Right lobe of liver (tissue), 6 donors: Measurements from ENCODE around the gene TNS3. TPM values are rescaled to one million over a fixed set of nuclear protein-coding genes. Genes with fewer than 3 reads are reported as not detected.

Source experiments
- ATAC-seq, 4 donors: fragments of 200-7000 bp; cut with Tn5 transposase; one replicate each; pipeline ENCODE4 v1.9.1; 2020; ENCODE audit warnings: mild to moderate bottlenecking in 4 of 4, moderate library complexity in 4 of 4
- DNase-seq, 3 donors: peaks; one replicate each; pipeline ENCODE4 v3.0.0-alpha.2; 2020
- H3K27ac ChIP-seq, 3 donors: fragments of 200-600 bp; one replicate each; pipeline ENCODE4 v1.8.0; 2022
- H3K27me3 ChIP-seq, 2 donors: fragments of 200-600 bp; one replicate each; pipeline ENCODE4 v1.8.0; 2022
- H3K36me3 ChIP-seq, 4 donors: fragments of 200-600 bp; sonication (generic) in 1 of 4; one replicate each; pipeline versions ENCODE4 v1.5.1 to v1.8.0; 2017 to 2022; ENCODE audit warnings: control low read depth in 1 of 4
- H3K4me1 ChIP-seq, 4 donors: fragments of 200-600 bp; sonication (generic) in 1 of 4; one replicate each; pipeline versions ENCODE4 v1.5.1 to v1.8.0; 2017 to 2022; ENCODE audit warnings: control low read depth in 1 of 4
- H3K4me3 ChIP-seq, 3 donors: fragments of 200-600 bp; one replicate each; pipeline ENCODE4 v1.8.0; 2022
- H3K9me3 ChIP-seq, 4 donors: fragments of 200-600 bp; sonication (generic) in 1 of 4; one replicate each; pipeline versions ENCODE4 v1.5.1 to v1.8.0; 2017 to 2022; ENCODE audit warnings: control low read depth in 1 of 4
- CTCF ChIP-seq, 4 donors: fragments of 200-600 bp in 3 of 4; fragments of 450-650 bp in 1 of 4; IDR thresholded peaks; one replicate each; pipeline versions ENCODE4 v1.5.1 to v1.8.0; 2016 to 2022; ENCODE audit warnings: antibody characterized with exemption in 4 of 4, mild to moderate bottlenecking in 2 of 4
- POLR2A ChIP-seq: fragments of 450-650 bp; IDR thresholded peaks from one replicate; pipeline ENCODE4 v1.6.1; 2017; ENCODE audit warnings: antibody characterized with exemption, mild to moderate bottlenecking
- WGBS: methylation state at CpG from one replicate; pipeline ENCODE4 v1.1.6; 2018; ENCODE audit warnings: low coverage, low lambda C conversion rate; ENCODE audit not compliant: insufficient coverage; ENCODE audit errors: missing lambda C conversion rate; 5-methylcytosine and 5-hydroxymethylcytosine counted together
- intact Hi-C, 2 donors: fragments of 100-400 bp; cut with DNase I; formaldehyde crosslinking; loops; one replicate each; pipeline versions ENCODE4 v1.11.2 to v1.14.1; 2022
- total RNA-seq, 6 experiments: library from RNA; depleted of rRNA in 2 of 6; stranded (reverse); fragments of >200 nt in 2 of 6; fragmentation: NEBNext Ultra II Directional in 3 of 6; extraction: Animal tissue kit (Norgen Biotek cat#: 25700) in 3 of 6; gene quantifications; one replicate each; pipeline versions ENCODE4 v1.1.0 to v1.2.4, GENCODE V29; 2016 to 2023
- donor health status: DM: no; HTN: yes; CAD: no.
- donor health status: DM: no; HTN: no; CAD: no.
- donor health status: DM: no; HTN: no; CAD: no.
- donor health status: DM: no; HTN: yes; CAD: no.
- donor health status: DM: no; HTN: yes; CAD: no.

The TNS3 gene
- total RNA-seq, 6 experiments from 2014 or later: 51.2 to 95.0 (median 58.4) TPM

GRCh38 chr7:47514818-47515217 is 67.1 kb downstream of the TNS3 start:
- Histone ChIP-seq H3K27ac (no peak overlapping the region), H3K9me3 (no peaks in the 10 kb centered on the region), H3K27me3 (no peaks in the 10 kb centered on the region), H3K4me3 (no peak overlapping the region), H3K36me3 (no peaks in the 10 kb centered on the region), H3K4me1 (peaks cover 0 to 74% (median 38%) of the 10 kb centered on the region in 4 donors)
- TF ChIP-seq CTCF (IDR thresholded peaks at IDR 0.05) (no peak), POLR2A (no peak)
- no peak for DNase-seq
- 93% methylated on average over 3 of the region's 3 CpGs for WGBS
- intact Hi-C loops: no loop called here
- no peak for ATAC-seq

GRCh38 chr7:47514367-47514766 is 67.5 kb downstream of the TNS3 start:
- TF ChIP-seq POLR2A (no peak), CTCF (IDR thresholded peaks at IDR 0.05) (no peak)
- Histone ChIP-seq H3K9me3 (no peaks in the 10 kb centered on the region), H3K4me3 (no peak overlapping the region), H3K27me3 (no peaks in the 10 kb centered on the region), H3K27ac (no peak overlapping the region), H3K4me1 (peaks cover 0 to 70% (median 36%) of the 10 kb centered on the region in 4 donors), H3K36me3 (no peaks in the 10 kb centered on the region)
- intact Hi-C loops: no loop called here
- DNase-seq (no peak), ATAC-seq (no peak)
- 78% methylated on average over 4 of the region's 4 CpGs for WGBS

- intact Hi-C loops: no loop called here
- 14% methylated on average over 8 of the region's 12 CpGs for WGBS
- H3K36me3 ChIP-seq: no peaks in the 10 kb centered on the region
These were observed 68.1 kb downstream of the TNS3 start for GRCh38 chr7:47513741-47514241.

GRCh38 chr7:47512481-47513176 is 69.3 kb downstream of the TNS3 start:
- ATAC-seq: peak; percentile 46 to 59 (median 48)

More at GRCh38 chr7:47513741-47514241, 68.1 kb downstream of the TNS3 start:
- DNase-seq: no peak
- Histone ChIP-seq H3K4me1 (peaks cover 0 to 64% (median 32%) of the 10 kb centered on the region in 4 donors), H3K4me3 (no peak overlapping the region), H3K27ac (peak overlapping the region in 2 of 3 donors; percentile 11 to 20), H3K9me3 (no peaks in the 10 kb centered on the region), H3K27me3 (no peaks in the 10 kb centered on the region)
- ATAC-seq: peak in 1 of 4 donors; percentile 28
- TF ChIP-seq POLR2A: no peak
- TF ChIP-seq CTCF (IDR thresholded peaks at IDR 0.05): no peak

More at GRCh38 chr7:47512481-47513176, 69.3 kb downstream of the TNS3 start:
- no peaks in the 10 kb centered on the region for H3K27me3 ChIP-seq
- no peaks in the 10 kb centered on the region for H3K36me3 ChIP-seq
- H3K9me3 ChIP-seq: no peaks in the 10 kb centered on the region
- H3K4me3 ChIP-seq: no peak overlapping the region
- WGBS: 40% methylated on average over 5 of the region's 5 CpGs
- TF ChIP-seq CTCF (IDR thresholded peaks at IDR 0.05): no peak
- TF ChIP-seq POLR2A: no peak
- no peak for DNase-seq
- H3K4me1 ChIP-seq: peaks cover 0 to 59% (median 28%) of the 10 kb centered on the region in 4 donors
- intact Hi-C loops: no loop called here
- H3K27ac ChIP-seq: peak overlapping the region; percentile 4 to 44 (median 11)
